Hippocampal formation (tissue), 2 donors: ENCODE measurements around the gene GALNT10.
"Not testable (repeated sequence)": the region's sequence is repeated elsewhere in the genome, so short reads cannot be mapped to it uniquely, and the experiment has no call there.

Experiments used
- DNase-seq, 2 donors: peaks; one replicate each; lab custom pipeline; 2025; lab: John Stamatoyannopoulos, UW

The GALNT10 gene

GRCh38 chr5:154352960-154353548 lies 162.5 kb downstream of the GALNT10 start:
- DNase-seq: no peak

GRCh38 chr5:154355129-154355611 lies 164.6 kb downstream of the GALNT10 start:
- DNase-seq: no peak

- no peak for DNase-seq
Observed at GRCh38 chr5:154356020-154356655, 165.6 kb downstream of the GALNT10 start.

- no peak for DNase-seq
Observed at GRCh38 chr5:154356958-154357357, 166.4 kb downstream of the GALNT10 start.

GRCh38 chr5:154358516-154359220 lies 168.1 kb downstream of the GALNT10 start:
- no peak for DNase-seq

GRCh38 chr5:154359221-154359573 lies 168.7 kb downstream of the GALNT10 start:
- no peak for DNase-seq

- not testable (repeated sequence) for DNase-seq
Observed at GRCh38 chr5:154360241-154360640, 169.7 kb downstream of the GALNT10 start.

GRCh38 chr5:154363411-154363810 lies 172.9 kb downstream of the GALNT10 start:
- no peak for DNase-seq

- no peak for DNase-seq
Observed at GRCh38 chr5:154364771-154365170, 174.2 kb downstream of the GALNT10 start.

- no peak for DNase-seq
Observed at GRCh38 chr5:154365823-154366222, 175.3 kb downstream of the GALNT10 start.

- DNase-seq: no peak
Observed at GRCh38 chr5:154366353-154366752, 175.8 kb downstream of the GALNT10 start.

GRCh38 chr5:154367101-154367500 lies 176.6 kb downstream of the GALNT10 start:
- DNase-seq: no peak

- DNase-seq: no peak
Observed at GRCh38 chr5:154368041-154368800, 177.7 kb downstream of the GALNT10 start.

GRCh38 chr5:154369682-154370081 lies 179.1 kb downstream of the GALNT10 start:
- no peak for DNase-seq

- DNase-seq: no peak
Observed at GRCh38 chr5:154370119-154370518, 179.6 kb downstream of the GALNT10 start.

- no peak for DNase-seq
Observed at GRCh38 chr5:154370813-154371212, 180.3 kb downstream of the GALNT10 start.

- no peak for DNase-seq
Observed at GRCh38 chr5:154371687-154372086, 181.2 kb downstream of the GALNT10 start.

GRCh38 chr5:154372661-154373060 lies 182.1 kb downstream of the GALNT10 start:
- no peak for DNase-seq

GRCh38 chr5:154373326-154373725 lies 182.8 kb downstream of the GALNT10 start:
- DNase-seq: no peak

- no peak for DNase-seq
Observed at GRCh38 chr5:154373729-154374179, 183.2 kb downstream of the GALNT10 start.

GRCh38 chr5:154374264-154374663 lies 183.7 kb downstream of the GALNT10 start:
- no peak for DNase-seq

- no peak for DNase-seq
Observed at GRCh38 chr5:154375329-154376008, 184.9 kb downstream of the GALNT10 start.
